DMS 273 (cell line): ENCODE results near the gene TTC6.

ENCODE experiments used
- DNase-seq: peaks from one replicate; lab custom pipeline; 2025; ENCODE audit not compliant: unreplicated experiment; lab: John Stamatoyannopoulos, UW

TTC6 gene

GRCh38 chr14:37597914-37598746 lies 2.7 kb downstream of the TTC6 start:
- DNase-seq: no peak

GRCh38 chr14:37598747-37599506 lies 3.5 kb downstream of the TTC6 start:
- no peak for DNase-seq

GRCh38 chr14:37599507-37600368 lies 4.3 kb downstream of the TTC6 start:
- peak; percentile 70 for DNase-seq

- DNase-seq: no peak
These were observed 5.7 kb downstream of the TTC6 start for GRCh38 chr14:37600880-37601741.

GRCh38 chr14:37601865-37602264 lies 6.4 kb downstream of the TTC6 start:
- no peak for DNase-seq

- no peak for DNase-seq
These were observed 7.4 kb downstream of the TTC6 start for GRCh38 chr14:37602605-37603453.

- no peak for DNase-seq
These were observed 8.3 kb downstream of the TTC6 start for GRCh38 chr14:37603688-37604251.

- DNase-seq: no peak
These were observed 11.2 kb downstream of the TTC6 start for GRCh38 chr14:37606678-37607077.

GRCh38 chr14:37608649-37609048 lies 13.2 kb downstream of the TTC6 start:
- DNase-seq: no peak

- no peak for DNase-seq
These were observed 15.6 kb downstream of the TTC6 start for GRCh38 chr14:37610945-37611523.

GRCh38 chr14:37615582-37616289 lies 20.3 kb downstream of the TTC6 start:
- no peak for DNase-seq

GRCh38 chr14:37616853-37617252 lies 21.4 kb downstream of the TTC6 start:
- DNase-seq: no peak

- DNase-seq: no peak
These were observed 22.5 kb downstream of the TTC6 start for GRCh38 chr14:37617864-37618365.

- DNase-seq: no peak
These were observed 23.1 kb downstream of the TTC6 start for GRCh38 chr14:37618498-37619028.

- no peak for DNase-seq
These were observed 25.4 kb downstream of the TTC6 start for GRCh38 chr14:37620856-37621255.

GRCh38 chr14:37622231-37622923 lies 26.9 kb downstream of the TTC6 start:
- no peak for DNase-seq

GRCh38 chr14:37623426-37623951 lies 28.1 kb downstream of the TTC6 start:
- peak; percentile 11 for DNase-seq
